WTC11 (cell line): Measurements from ENCODE around the gene ZNF135.

ENCODE experiments used
- ATF1 ChIP-seq: sonication (generic); formaldehyde crosslinking; IDR thresholded peaks from 2 replicates; pipeline ENCODE4 v1.8.1; 2023; ENCODE audit warnings: mild to moderate bottlenecking, moderate library complexity, missing genetic modification reagents
- FOXK1 ChIP-seq: sonication (generic); formaldehyde crosslinking; IDR thresholded peaks from 2 replicates; pipeline ENCODE4 v1.8.0; 2022; ENCODE audit warnings: mild to moderate bottlenecking, moderate library complexity, missing genetic modification reagents
- PREB ChIP-seq: sonication (generic); formaldehyde crosslinking; IDR thresholded peaks from 2 replicates; pipeline ENCODE4 v1.8.1; 2022; ENCODE audit warnings: mild to moderate bottlenecking, missing genetic modification reagents, moderate library complexity, borderline replicate concordance
- TF ChIP-seq, protein P1 (sequence below): sonication (generic); formaldehyde crosslinking; IDR thresholded peaks from 2 replicates; pipeline ENCODE4 v1.8.0; 2022; ENCODE audit warnings: mild to moderate bottlenecking, missing genetic modification reagents
- TF ChIP-seq, protein P2 (sequence below): sonication (generic); formaldehyde crosslinking; IDR thresholded peaks from 2 replicates; pipeline ENCODE4 v1.8.1; 2022; ENCODE audit warnings: low read depth, missing genetic modification reagents, borderline replicate concordance

DNA sequence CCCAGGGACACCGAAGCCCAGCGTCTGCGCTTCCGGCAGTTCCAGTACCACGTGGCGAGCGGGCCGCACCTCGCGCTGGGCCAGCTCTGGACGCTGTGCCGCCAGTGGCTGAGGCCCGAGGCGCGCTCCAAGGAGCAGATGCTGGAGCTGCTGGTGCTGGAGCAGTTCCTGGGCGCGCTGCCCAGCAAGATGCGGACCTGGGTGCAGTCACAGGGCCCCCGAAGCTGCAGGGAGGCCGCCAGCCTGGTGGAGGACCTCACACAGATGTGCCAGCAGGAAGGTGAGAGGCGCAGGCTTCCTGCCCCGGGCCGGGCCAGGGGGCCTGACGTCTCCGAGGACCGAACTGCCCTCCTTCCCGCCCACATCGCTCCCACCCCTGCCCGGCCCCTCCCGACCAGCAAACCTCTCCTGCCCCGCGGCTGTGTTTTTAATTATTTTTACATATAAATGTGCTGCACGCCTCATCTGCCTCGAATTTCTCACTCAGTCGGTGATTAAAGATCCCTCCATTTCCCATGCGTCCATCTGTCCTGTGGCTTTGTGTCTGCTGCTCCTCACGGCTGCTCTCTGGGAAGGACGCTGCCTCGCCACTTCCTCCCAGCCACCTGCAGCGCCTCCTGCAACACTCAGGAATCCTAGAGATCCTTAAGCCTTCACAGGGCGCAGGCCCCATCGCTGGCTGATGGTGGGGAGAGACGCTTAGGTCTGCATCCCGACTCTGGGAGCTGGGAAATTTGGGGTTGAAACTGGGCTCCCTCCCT is 21.0 kb upstream of the ZNF135 start:
- TF ChIP-seq PREB (CRISPR knock-in tag): no peak
- TF ChIP-seq, protein P1, sequence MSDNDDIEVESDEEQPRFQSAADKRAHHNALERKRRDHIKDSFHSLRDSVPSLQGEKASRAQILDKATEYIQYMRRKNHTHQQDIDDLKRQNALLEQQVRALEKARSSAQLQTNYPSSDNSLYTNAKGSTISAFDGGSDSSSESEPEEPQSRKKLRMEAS (CRISPR knock-in tag): peak; percentile 46
- TF ChIP-seq ATF1 (CRISPR knock-in tag): no peak
- TF ChIP-seq, protein P2, sequence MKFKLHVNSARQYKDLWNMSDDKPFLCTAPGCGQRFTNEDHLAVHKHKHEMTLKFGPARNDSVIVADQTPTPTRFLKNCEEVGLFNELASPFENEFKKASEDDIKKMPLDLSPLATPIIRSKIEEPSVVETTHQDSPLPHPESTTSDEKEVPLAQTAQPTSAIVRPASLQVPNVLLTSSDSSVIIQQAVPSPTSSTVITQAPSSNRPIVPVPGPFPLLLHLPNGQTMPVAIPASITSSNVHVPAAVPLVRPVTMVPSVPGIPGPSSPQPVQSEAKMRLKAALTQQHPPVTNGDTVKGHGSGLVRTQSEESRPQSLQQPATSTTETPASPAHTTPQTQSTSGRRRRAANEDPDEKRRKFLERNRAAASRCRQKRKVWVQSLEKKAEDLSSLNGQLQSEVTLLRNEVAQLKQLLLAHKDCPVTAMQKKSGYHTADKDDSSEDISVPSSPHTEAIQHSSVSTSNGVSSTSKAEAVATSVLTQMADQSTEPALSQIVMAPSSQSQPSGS: no peak
- TF ChIP-seq FOXK1 (CRISPR knock-in tag): no peak
